HEK293T (cell line): ENCODE data around the gene ERCC5.

Experiments used
- CTCF ChIA-PET: fragments of 350-600 bp; formaldehyde crosslinking; extraction: SDS; loops from one replicate; lab custom pipeline; 2021; ENCODE audit warnings: antibody characterized with exemption, inconsistent platforms; lab: Yijun Ruan, JAX
- POLR2A ChIA-PET: fragments of 350-600 bp; formaldehyde crosslinking; extraction: SDS; loops from one replicate; lab custom pipeline; 2020; ENCODE audit warnings: antibody characterized with exemption, inconsistent platforms; lab: Yijun Ruan, JAX
- DNase-seq: peaks from one replicate; pipeline ENCODE4 v3.0.0; 2012; ENCODE audit warnings: mixed read lengths; ENCODE audit errors: extremely low spot score
- ARNT ChIP-seq: fragments of 450-650 bp; IDR thresholded peaks from 2 replicates; pipeline ENCODE4 v1.6.1; 2017; ENCODE audit warnings: mild to moderate bottlenecking
- BHLHE40 ChIP-seq: fragments of 450-650 bp; IDR thresholded peaks from 2 replicates; pipeline ENCODE4 v1.6.1; 2016; ENCODE audit warnings: mild to moderate bottlenecking, moderate library complexity, borderline replicate concordance
- CTBP1 ChIP-seq: fragments of 450-650 bp; IDR thresholded peaks from 2 replicates; pipeline ENCODE4 v1.6.1; 2016; ENCODE audit warnings: borderline replicate concordance
- ELF4 ChIP-seq: fragments of 450-650 bp; IDR thresholded peaks from 2 replicates; pipeline ENCODE4 v1.6.1; 2017; ENCODE audit warnings: antibody characterized with exemption
- FOXA1 ChIP-seq: fragments of 450-650 bp; IDR thresholded peaks from 2 replicates; pipeline ENCODE4 v1.6.1; 2016; ENCODE audit warnings: mild to moderate bottlenecking
- FOXK2 ChIP-seq: fragments of 450-650 bp; IDR thresholded peaks from 2 replicates; pipeline ENCODE4 v1.6.1; 2016; ENCODE audit warnings: mild to moderate bottlenecking
- FOXM1 ChIP-seq: fragments of 450-650 bp; IDR thresholded peaks from 2 replicates; pipeline ENCODE4 v1.6.1; 2017; ENCODE audit warnings: mild to moderate bottlenecking, borderline replicate concordance
- HDGF ChIP-seq: fragments of 450-650 bp; IDR thresholded peaks from 2 replicates; pipeline ENCODE4 v1.6.1; 2017; ENCODE audit warnings: antibody characterized with exemption, borderline replicate concordance
- L3MBTL2 ChIP-seq: fragments of 450-650 bp; conservative IDR thresholded peaks from 2 replicates; pipeline ENCODE4 v1.6.1; 2016; ENCODE audit warnings: mild to moderate bottlenecking
- LEF1 ChIP-seq: fragments of 450-650 bp; IDR thresholded peaks from 2 replicates; pipeline ENCODE4 v1.6.1; 2017; ENCODE audit warnings: mild to moderate bottlenecking, borderline replicate concordance
- NFRKB ChIP-seq: fragments of 450-650 bp; IDR thresholded peaks from 2 replicates; pipeline ENCODE4 v1.6.1; 2016; ENCODE audit warnings: mild to moderate bottlenecking, moderate library complexity
- SP1 ChIP-seq: fragments of 450-650 bp; IDR thresholded peaks from 2 replicates; pipeline ENCODE4 v1.6.1; 2017
- SUZ12 ChIP-seq: fragments of 450-650 bp; IDR thresholded peaks from 2 replicates; pipeline ENCODE4 v1.6.1; 2016; ENCODE audit warnings: mild to moderate bottlenecking
- TARDBP ChIP-seq: fragments of 450-650 bp; IDR thresholded peaks from 2 replicates; pipeline ENCODE4 v1.6.1; 2016
- ZNF384 ChIP-seq: fragments of 450-650 bp; IDR thresholded peaks from 2 replicates; pipeline ENCODE4 v1.6.1; 2016
- TF ChIP-seq, protein P1 (sequence below): fragments of 450-650 bp; IDR thresholded peaks from 2 replicates; pipeline ENCODE4 v1.6.1; 2016

Gene ERCC5

DNA sequence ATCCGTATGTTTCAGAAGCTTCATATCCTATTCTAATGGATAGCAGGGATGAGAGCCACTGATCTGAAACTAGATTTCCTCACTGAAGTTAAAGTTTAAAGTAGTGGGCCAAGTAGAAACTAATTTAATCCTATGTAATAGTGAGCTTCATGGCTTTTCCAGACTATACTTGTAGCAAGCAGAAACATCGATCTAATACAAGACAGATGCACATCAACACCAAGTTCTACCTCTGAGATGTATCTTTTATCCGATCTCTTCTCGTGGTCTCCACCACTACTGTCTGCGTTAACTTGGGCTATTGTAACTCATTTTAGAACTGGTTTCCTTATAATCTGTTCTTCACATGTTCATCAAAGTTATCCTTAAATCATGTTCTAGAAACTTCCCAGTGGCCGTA lies 3.1 kb downstream of the ERCC5 start:
- CTCF ChIA-PET = no interaction called here
- DNase-seq = no peak
- TF ChIP-seq SUZ12 (no peak), BHLHE40 (no peak), NFRKB (no peak), FOXM1 (no peak), ELF4 (no peak), LEF1 (no peak), ARNT (no peak), SP1 (no peak), CTBP1 (no peak), HDGF (no peak), TARDBP (no peak)
- TF ChIP-seq, protein P1, sequence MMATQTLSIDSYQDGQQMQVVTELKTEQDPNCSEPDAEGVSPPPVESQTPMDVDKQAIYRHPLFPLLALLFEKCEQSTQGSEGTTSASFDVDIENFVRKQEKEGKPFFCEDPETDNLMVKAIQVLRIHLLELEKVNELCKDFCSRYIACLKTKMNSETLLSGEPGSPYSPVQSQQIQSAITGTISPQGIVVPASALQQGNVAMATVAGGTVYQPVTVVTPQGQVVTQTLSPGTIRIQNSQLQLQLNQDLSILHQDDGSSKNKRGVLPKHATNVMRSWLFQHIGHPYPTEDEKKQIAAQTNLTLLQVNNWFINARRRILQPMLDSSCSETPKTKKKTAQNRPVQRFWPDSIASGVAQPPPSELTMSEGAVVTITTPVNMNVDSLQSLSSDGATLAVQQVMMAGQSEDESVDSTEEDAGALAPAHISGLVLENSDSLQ = no peak
- POLR2A ChIA-PET = no interaction called here

DNA sequence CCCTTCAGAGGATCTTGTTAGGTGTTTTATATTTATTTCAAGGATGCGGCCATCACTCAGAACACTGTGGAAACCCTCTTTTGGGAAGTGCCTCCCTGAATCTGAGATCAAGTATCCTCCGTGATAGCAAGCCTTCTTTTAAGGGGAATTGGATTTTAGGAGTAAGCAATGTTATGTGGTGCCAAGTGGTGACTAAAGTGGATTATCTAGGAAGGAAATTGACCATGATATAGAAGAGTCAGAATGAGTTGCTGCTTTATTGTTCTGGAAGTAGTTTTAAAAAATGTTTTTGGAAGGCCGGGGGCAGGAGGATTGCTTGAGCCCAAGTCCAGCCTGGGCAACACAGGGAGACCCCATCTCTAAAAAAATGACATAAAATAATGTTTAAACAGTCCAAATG lies 6.7 kb downstream of the ERCC5 start:
- CTCF ChIA-PET = no interaction called here
- POLR2A ChIA-PET = no interaction called here
- no peak for TF ChIP-seq NFRKB
- no peak for TF ChIP-seq TARDBP
- TF ChIP-seq ZNF384 = no peak
- TF ChIP-seq CTBP1 = no peak
- TF ChIP-seq L3MBTL2 = no peak
- no peak for TF ChIP-seq FOXA1
- no peak for TF ChIP-seq ELF4
- no peak for TF ChIP-seq SUZ12
- no peak for TF ChIP-seq FOXK2
- DNase-seq = no peak

DNA sequence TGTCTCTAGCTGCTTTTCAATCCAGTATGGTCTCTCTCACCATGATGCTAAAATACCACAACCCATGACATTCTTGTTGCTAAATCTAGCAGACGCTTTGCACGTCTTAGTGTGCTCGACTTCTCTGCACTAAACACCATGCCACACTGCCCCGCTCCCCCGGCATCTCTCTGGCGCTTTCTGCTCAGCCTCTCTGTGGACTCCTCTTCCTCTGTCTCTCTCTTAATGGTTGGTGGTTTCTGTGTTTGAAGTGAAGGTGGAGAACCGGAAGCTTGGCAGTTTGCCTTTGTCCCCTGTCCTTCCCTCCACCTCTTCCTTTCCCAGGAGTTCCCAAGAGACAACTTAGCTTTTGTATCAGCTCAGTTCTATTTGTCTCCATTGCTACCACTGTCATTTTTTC lies 8.8 kb downstream of the ERCC5 start:
- CTCF ChIA-PET = no interaction called here
- no peak for DNase-seq
- TF ChIP-seq CTBP1 (no peak), HDGF (no peak), NFRKB (no peak), LEF1 (no peak), SP1 (no peak), ZNF384 (no peak), FOXM1 (no peak), BHLHE40 (no peak)
- TF ChIP-seq, protein P1 = no peak
- POLR2A ChIA-PET = no interaction called here

DNA sequence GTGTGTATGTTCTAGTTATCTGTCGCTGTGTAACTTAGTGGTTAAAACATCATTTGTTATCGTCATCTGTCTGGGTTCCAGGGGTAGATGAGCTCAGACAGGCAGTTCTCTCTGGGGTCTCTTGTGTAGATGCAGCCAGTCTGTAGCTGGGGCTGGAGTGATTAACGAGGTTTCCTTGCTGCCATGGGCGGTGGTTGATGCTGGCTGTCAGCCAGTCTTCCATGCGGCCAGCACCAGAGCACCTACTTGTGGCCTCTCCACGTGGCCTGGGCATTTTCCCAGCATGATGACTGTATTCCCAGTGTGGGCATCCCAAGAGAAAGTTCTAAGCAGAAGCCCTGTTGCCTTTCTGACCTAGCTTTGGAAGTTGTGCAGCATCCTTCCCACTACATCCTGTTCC lies 10.7 kb downstream of the ERCC5 start:
- DNase-seq = no peak
- POLR2A ChIA-PET = no interaction called here
- TF ChIP-seq L3MBTL2 = no peak
- TF ChIP-seq SP1 = no peak
- TF ChIP-seq FOXK2 = no peak
- no peak for TF ChIP-seq CTBP1
- no peak for TF ChIP-seq HDGF
- TF ChIP-seq FOXM1 = no peak
- TF ChIP-seq, protein P1 = no peak
- CTCF ChIA-PET = no interaction called here

DNA sequence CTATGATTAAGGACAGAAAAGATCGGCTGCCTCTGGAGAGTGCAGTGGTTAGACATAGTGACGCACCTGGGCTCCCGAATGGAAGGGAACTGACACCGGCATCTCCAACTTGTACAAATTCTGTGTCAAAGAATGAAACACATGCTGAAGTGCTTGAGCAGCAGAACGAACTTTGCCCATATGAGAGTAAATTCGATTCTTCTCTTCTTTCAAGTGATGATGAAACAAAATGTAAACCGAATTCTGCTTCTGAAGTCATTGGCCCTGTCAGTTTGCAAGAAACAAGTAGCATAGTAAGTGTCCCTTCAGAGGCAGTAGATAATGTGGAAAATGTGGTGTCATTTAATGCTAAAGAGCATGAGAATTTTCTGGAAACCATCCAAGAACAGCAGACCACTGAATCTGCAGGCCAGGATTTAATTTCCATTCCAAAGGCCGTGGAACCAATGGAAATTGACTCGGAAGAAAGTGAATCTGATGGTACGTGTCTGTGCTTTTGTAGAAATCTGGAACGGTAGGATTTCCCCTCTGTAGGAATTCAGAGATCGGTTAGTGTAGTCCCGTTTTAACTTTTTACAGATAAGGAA lies 16.9 kb downstream of the ERCC5 start:
- no peak for DNase-seq
- TF ChIP-seq FOXK2 = no peak
- CTCF ChIA-PET = no interaction called here
- POLR2A ChIA-PET = no interaction called here

DNA sequence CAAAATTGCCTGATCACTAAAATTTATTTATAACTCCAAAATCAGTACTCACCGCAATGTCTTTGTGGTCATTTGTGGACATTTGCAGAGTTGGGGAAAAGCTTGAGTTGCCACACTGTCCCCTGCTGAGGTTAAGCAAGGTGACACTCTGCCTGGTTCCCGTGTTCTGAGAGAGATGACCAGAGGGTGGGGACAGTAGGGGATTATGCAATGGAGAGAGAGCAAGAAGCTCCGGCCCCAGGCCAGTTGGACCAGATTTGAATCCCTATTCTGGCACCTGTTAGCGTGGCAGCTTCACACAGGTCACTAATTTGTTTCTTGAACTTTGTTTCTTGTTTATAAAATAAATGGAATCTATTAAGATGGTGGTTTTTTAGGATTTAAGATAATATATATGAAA lies 17.8 kb downstream of the ERCC5 start:
- POLR2A ChIA-PET = interaction anchor here (1.3 kb wide), 1 partner anchor 18 kb away, joined by 4 read pairs; the partner anchor contains the start of gene ERCC5
- CTCF ChIA-PET = interaction anchor here (0.5 kb wide), 1 partner anchor 199 kb away, joined by 3 read pairs; no protein-coding TSS in a partner anchor
- DNase-seq = no peak
- TF ChIP-seq FOXM1 (no peak), HDGF (no peak), NFRKB (no peak), SUZ12 (no peak), BHLHE40 (no peak), ARNT (no peak), CTBP1 (no peak), SP1 (no peak), TARDBP (no peak), ELF4 (no peak), L3MBTL2 (no peak), ZNF384 (no peak), LEF1 (no peak), FOXA1 (no peak), FOXK2 (no peak)
- TF ChIP-seq, protein P1 = no peak
